BJ (cell line): ENCODE data around the gene DPF1. TPM values are rescaled to one million over a fixed set of nuclear protein-coding genes. Genes with fewer than 3 reads are reported as not detected.

Source experiments
- CTCF ChIA-PET: fragments of 350-600 bp; formaldehyde crosslinking; extraction: SDS; loops from one replicate; lab custom pipeline; 2021; ENCODE audit warnings: antibody characterized with exemption, inconsistent platforms; lab: Yijun Ruan, JAX
- POLR2A ChIA-PET: fragments of 300-600 bp; sonication (Branson Sonifier 250); formaldehyde crosslinking; extraction: SDS; loops from one replicate; lab custom pipeline; 2021; ENCODE audit warnings: antibody characterized with exemption; lab: Charles Lee
- DNase-seq: peaks from one replicate; pipeline ENCODE4 v3.0.0-alpha.2; 2011; ENCODE audit warnings: low read depth
- H3K27me3 ChIP-seq: 2 replicates; pipeline ENCODE4 v1.6.0; 2011; ENCODE audit warnings: low read length; ENCODE audit not compliant: control insufficient read depth, insufficient read depth
- H3K36me3 ChIP-seq: 2 replicates; pipeline ENCODE4 v1.5.1; 2011; ENCODE audit warnings: low read length; ENCODE audit not compliant: control insufficient read depth, insufficient read depth
- H3K4me3 ChIP-seq: 2 replicates; pipeline ENCODE4 v1.5.1; 2011; ENCODE audit warnings: low read depth, mild to moderate bottlenecking, control low read depth, low read length
- polyA plus RNA-seq: library from polyadenylated mRNA; depleted of rRNA; stranded (reverse); fragments of >200 nt; gene quantifications from 2 replicates; pipeline ENCODE4 v1.2.3, GENCODE V29; 2011
- TF ChIP-seq, protein P1 (sequence below): IDR thresholded peaks from 2 replicates; pipeline ENCODE4 v1.5.1; 2011; ENCODE audit warnings: low read depth, mild to moderate bottlenecking, control low read depth, inconsistent platforms, low read length, moderate library complexity; ENCODE audit not compliant: insufficient read depth

The DPF1 gene
- polyA plus RNA-seq, 1 experiment, result 2.2 TPM

- CTCF ChIA-PET, result interaction anchor here (1.2 to 1.7 kb wide), 2 partner anchors 10 to 307 kb away, joined by 3 to 5 read pairs; no protein-coding TSS in a partner anchor
- no peak for DNase-seq
- Histone ChIP-seq H3K27me3 (no peaks in the 10 kb centered on the region), H3K4me3 (no peak overlapping the region; the same call in 1 of the 2 replicates), H3K36me3 (peaks cover 10% of the 10 kb centered on the region)
- TF ChIP-seq, protein P1, sequence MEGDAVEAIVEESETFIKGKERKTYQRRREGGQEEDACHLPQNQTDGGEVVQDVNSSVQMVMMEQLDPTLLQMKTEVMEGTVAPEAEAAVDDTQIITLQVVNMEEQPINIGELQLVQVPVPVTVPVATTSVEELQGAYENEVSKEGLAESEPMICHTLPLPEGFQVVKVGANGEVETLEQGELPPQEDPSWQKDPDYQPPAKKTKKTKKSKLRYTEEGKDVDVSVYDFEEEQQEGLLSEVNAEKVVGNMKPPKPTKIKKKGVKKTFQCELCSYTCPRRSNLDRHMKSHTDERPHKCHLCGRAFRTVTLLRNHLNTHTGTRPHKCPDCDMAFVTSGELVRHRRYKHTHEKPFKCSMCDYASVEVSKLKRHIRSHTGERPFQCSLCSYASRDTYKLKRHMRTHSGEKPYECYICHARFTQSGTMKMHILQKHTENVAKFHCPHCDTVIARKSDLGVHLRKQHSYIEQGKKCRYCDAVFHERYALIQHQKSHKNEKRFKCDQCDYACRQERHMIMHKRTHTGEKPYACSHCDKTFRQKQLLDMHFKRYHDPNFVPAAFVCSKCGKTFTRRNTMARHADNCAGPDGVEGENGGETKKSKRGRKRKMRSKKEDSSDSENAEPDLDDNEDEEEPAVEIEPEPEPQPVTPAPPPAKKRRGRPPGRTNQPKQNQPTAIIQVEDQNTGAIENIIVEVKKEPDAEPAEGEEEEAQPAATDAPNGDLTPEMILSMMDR, result no peak
- POLR2A ChIA-PET, result interaction anchor here (0.6 kb wide), 1 partner anchor 205 kb away, joined by 4 read pairs; no protein-coding TSS in a partner anchor
Observed at GRCh38 chr19:38209152-38209551, 14.9 kb downstream of the DPF1 start.

DNA sequence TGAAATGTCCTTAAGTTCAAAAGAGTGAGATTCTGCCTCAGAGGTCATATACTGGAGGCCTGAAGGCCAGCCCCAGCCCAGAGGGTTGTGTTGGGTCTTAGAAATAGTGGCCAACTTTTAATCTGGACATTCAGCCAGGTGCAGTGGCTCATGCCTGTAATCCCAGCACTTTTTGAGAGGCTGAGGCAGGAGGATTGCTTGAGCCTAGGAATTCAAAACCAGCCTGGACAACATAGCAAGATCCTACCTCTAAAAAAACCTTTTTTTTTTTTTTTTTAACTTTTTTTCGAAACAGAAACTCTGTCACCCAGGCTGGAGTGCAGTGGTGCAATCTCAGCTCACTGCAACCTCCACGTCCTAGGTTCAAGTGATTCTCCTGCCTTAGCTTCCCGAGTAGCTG lies 15.5 kb downstream of the DPF1 start:
- H3K4me3 ChIP-seq, result no peak overlapping the region
- no peak for DNase-seq
- ChIA-PET POLR2A (no interaction called here), CTCF (interaction anchor here (1.7 kb wide), 1 partner anchor 9 kb away, joined by 5 read pairs; no protein-coding TSS in a partner anchor)
- TF ChIP-seq, protein P1, result no peak
- no peaks in the 10 kb centered on the region for H3K27me3 ChIP-seq
- H3K36me3 ChIP-seq, result peaks cover 13% of the 10 kb centered on the region

DNA sequence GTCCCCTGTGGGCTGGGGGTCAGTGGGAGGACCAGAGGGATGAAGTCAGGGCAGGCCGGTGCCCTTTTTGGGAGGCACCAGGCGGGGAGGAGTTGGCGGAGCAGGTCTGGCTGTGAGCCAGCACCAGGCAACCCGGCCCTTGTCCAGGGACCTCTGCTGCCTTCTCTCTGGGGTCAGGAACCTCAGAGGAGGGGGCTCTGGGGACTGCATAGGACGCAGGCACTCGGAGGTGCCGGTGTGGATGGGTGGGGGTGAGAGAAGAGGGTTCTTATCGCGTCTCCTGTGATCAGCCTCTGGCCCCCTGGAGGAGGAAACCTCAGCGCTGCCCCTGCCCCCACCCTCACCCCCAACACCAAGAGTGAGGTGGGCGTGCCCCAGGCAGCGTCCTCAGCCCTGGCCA lies 16.5 kb downstream of the DPF1 start:
- Histone ChIP-seq H3K36me3 (peaks cover 16% of the 10 kb centered on the region), H3K4me3 (no peak overlapping the region), H3K27me3 (no peaks in the 10 kb centered on the region)
- CTCF ChIA-PET, result no interaction called here
- no peak for DNase-seq
- POLR2A ChIA-PET, result no interaction called here
- TF ChIP-seq, protein P1, result no peak

GRCh38 chr19:38206928-38207327 lies 17.1 kb downstream of the DPF1 start:
- CTCF ChIA-PET, result no interaction called here
- POLR2A ChIA-PET, result no interaction called here

DNA sequence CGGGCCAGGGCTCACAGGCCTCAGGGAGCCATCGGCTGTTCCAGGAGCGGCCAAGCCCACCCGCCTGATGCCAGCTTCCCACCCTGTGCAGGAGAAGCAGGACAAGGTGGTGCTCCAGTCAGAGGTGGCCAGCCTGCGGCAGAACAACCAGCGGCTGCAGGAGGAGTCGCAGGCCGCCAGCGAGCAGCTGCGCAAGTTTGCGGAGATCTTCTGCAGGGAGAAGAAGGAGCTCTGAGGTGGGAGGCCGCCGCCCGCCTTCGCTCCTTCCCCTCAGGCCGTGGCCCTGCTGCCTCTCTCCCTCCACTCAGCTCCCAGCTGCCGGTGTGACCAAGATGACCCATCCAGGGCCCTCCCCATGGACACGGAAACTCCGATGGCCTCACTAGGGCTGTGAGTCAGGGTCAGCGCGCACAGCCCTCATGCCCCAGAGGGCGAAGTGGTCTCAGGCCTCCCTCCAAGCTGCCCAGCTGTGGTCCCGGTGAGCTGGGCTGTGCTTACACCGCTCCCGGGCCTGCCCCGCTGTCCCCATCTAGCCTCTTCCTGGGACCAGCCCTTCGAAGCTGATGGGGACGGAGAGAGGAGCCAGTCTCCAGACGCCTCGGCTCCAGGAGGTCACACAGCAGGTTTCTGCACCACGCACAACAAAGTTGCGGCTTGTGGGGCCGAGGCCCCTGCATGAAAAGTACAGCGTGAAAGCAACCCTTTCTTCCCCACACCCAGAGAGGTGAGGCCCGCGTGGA lies 17.8 kb downstream of the DPF1 start:
- TF ChIP-seq, protein P1, result no peak
- POLR2A ChIA-PET, result no interaction called here
- no peak for DNase-seq
- no peak overlapping the region for H3K4me3 ChIP-seq
- H3K36me3 ChIP-seq, result peaks cover 21% of the 10 kb centered on the region
- CTCF ChIA-PET, result interaction anchor here (0.6 kb wide), 1 partner anchor 20 kb away, joined by 3 read pairs; no protein-coding TSS in a partner anchor
- H3K27me3 ChIP-seq, result no peaks in the 10 kb centered on the region

More at GRCh38 chr19:38206928-38207327, 17.1 kb downstream of the DPF1 start:
- peaks cover 17% of the 10 kb centered on the region for H3K36me3 ChIP-seq
- no peaks in the 10 kb centered on the region for H3K27me3 ChIP-seq
- no peak for DNase-seq
- H3K4me3 ChIP-seq, result no peak overlapping the region
- TF ChIP-seq, protein P1, result no peak
